Astrocyte (in vitro differentiated cells and primary cell): ENCODE results near the gene SLC25A15.

Source experiments
- CTCF ChIP-seq: IDR thresholded peaks from 2 replicates; pipeline ENCODE4 v1.5.1; 2011; ENCODE audit warnings: low read depth, mild to moderate bottlenecking, inconsistent platforms, low read length, moderate library complexity; ENCODE audit not compliant: insufficient read depth
- EZH2 ChIP-seq: IDR thresholded peaks from 2 replicates; pipeline ENCODE4 v1.6.1; 2012; ENCODE audit warnings: mild to moderate bottlenecking, low read length, inconsistent platforms; ENCODE audit not compliant: insufficient read depth

- TF ChIP-seq CTCF (no peak), EZH2 (no peak)
These were observed 16.8 kb downstream of the SLC25A15 start for GRCh38 chr13:40806241-40806640.
